K562 (cell line): ENCODE measurements around the gene ADAM15. TPM values are rescaled to one million over a fixed set of nuclear protein-coding genes. Genes with fewer than 3 reads are reported as not detected.
A peak's percentile ranks its signal among the peaks of the same experiment; 100 is the strongest.

Experiments used
- ATAC-seq: fragments of 200-7000 bp; cut with Tn5 transposase; 3 replicates; pipeline ENCODE4 v1.9.1; 2020; ENCODE audit warnings: moderate library complexity
- BruUV-seq: library from RNA; stranded (reverse); fragments of 400-500 nt; replicated peaks from 2 replicates; lab custom pipeline; 2021; lab: Mats Ljungman, UMichigan
- CTCF ChIA-PET: fragments of 300-600 bp; formaldehyde crosslinking; extraction: SDS; loops from one replicate; lab custom pipeline; 2021; ENCODE audit warnings: low intra/inter-chr PET ratio; lab: Yijun Ruan, JAX
- POLR2A ChIA-PET: fragments of 300-600, 350-650 bp; sonication (Branson Sonifier 250); formaldehyde crosslinking; extraction: SDS; loops from one replicate; lab custom pipeline; 2021; ENCODE audit warnings: antibody characterized with exemption, inconsistent platforms; lab: Yijun Ruan, JAX
- DNase-seq, 4 experiments: peaks; one replicate each; pipeline versions ENCODE4 v3.0.0 to v3.0.0-alpha.2; 2011 to 2018; ENCODE audit warnings: low spot score in 3 of 4, mixed read lengths in 3 of 4; ENCODE audit errors: extremely low read depth in 1 of 4
- FAIRE-seq: peaks from 2 replicates; lab custom pipeline; 2011; peaks lifted over from hg19 to GRCh38; lab: Jason Lieb, UNC
- H2AFZ ChIP-seq: 2 replicates; pipeline ENCODE4 v1.6.0; 2011; ENCODE audit warnings: low read depth, low read length, control low read depth, inconsistent platforms
- H3K27ac ChIP-seq: fragments of 200-600 bp; 3 replicates; pipeline ENCODE4 v1.8.0; 2011; ENCODE audit warnings: low read depth, mild to moderate bottlenecking, control low read depth, inconsistent platforms, low read length, moderate library complexity, mixed read lengths; ENCODE audit errors: extremely low read depth
- H3K27me3 ChIP-seq, 2 experiments: fragments of 300-600 bp in 1 of 2; 2 replicates in 1 of 2; 3 replicates in 1 of 2; pipeline versions ENCODE4 v1.6.0 to v1.8.0; 2011; ENCODE audit warnings: inconsistent platforms in 2 of 2, low read length in 2 of 2, mild to moderate bottlenecking in 1 of 2, mixed read lengths in 1 of 2, moderate library complexity in 1 of 2; ENCODE audit not compliant: control insufficient read depth in 2 of 2, insufficient read depth in 2 of 2
- H3K36me3 ChIP-seq: fragments of 300-600 bp; 3 replicates; pipeline ENCODE4 v1.8.0; 2011; ENCODE audit warnings: mild to moderate bottlenecking, low read length, inconsistent platforms; ENCODE audit not compliant: control insufficient read depth, insufficient read depth
- H3K4me1 ChIP-seq, 2 experiments: fragments of 200-600 bp in 1 of 2; replicated peaks in 1 of 2; 2 replicates in 1 of 2; 3 replicates in 1 of 2; pipeline versions ENCODE4 v1.5.1 to v1.8.0; 2011; ENCODE audit warnings: inconsistent platforms in 2 of 2, low read length in 2 of 2, mild to moderate bottlenecking in 1 of 2, mixed read lengths in 1 of 2, moderate library complexity in 1 of 2; ENCODE audit not compliant: control insufficient read depth in 2 of 2, insufficient read depth in 2 of 2
- H3K4me2 ChIP-seq: 2 replicates; pipeline ENCODE4 v1.6.1; 2011; ENCODE audit warnings: low read length, control low read depth, inconsistent platforms, mixed read lengths; ENCODE audit not compliant: insufficient read depth
- H3K4me3 ChIP-seq: fragments of 200-600 bp; sonication (generic), shearing (Covaris generic); 2 replicates; pipeline ENCODE4 v1.5.1; 2016; ENCODE audit warnings: control low read depth, inconsistent platforms
- H3K79me2 ChIP-seq: fragments of 200-600 bp; 3 replicates; pipeline ENCODE4 v1.8.0; 2011; ENCODE audit warnings: low read length, inconsistent platforms; ENCODE audit not compliant: control insufficient read depth, insufficient read depth
- H3K9ac ChIP-seq, 2 experiments: 2 replicates each; pipeline versions ENCODE4 v1.6.0 to v1.6.1; 2011; ENCODE audit warnings: low read depth in 2 of 2, low read length in 2 of 2, control low read depth in 1 of 2, inconsistent platforms in 1 of 2, mild to moderate bottlenecking in 1 of 2, mixed read lengths in 1 of 2; ENCODE audit not compliant: insufficient read depth in 1 of 2
- H3K9me1 ChIP-seq: one replicate; pipeline ENCODE4 v1.6.0; 2011; ENCODE audit warnings: inconsistent platforms, mild to moderate bottlenecking, low read length, moderate library complexity; ENCODE audit not compliant: control insufficient read depth, insufficient read depth
- H3K9me3 ChIP-seq: replicated peaks from 2 replicates; pipeline ENCODE4 v1.5.1; 2011; ENCODE audit warnings: low read depth, low read length, inconsistent platforms; ENCODE audit not compliant: control insufficient read depth, insufficient read depth
- H4K20me1 ChIP-seq: replicated peaks from 2 replicates; pipeline ENCODE4 v1.6.1; 2011; ENCODE audit warnings: low read length, inconsistent platforms, mixed read lengths; ENCODE audit not compliant: control insufficient read depth, insufficient read depth
- CBFA2T3 ChIP-seq: fragments of 450-650 bp; IDR thresholded peaks from 2 replicates; pipeline ENCODE4 v1.6.1; 2017
- DPF2 ChIP-seq: fragments of 450-650 bp; IDR thresholded peaks from 2 replicates; pipeline ENCODE4 v1.6.1; 2016
- GTF2A2 ChIP-seq: IDR thresholded peaks from 2 replicates; pipeline ENCODE4 v1.6.1; 2016; ENCODE audit warnings: mild to moderate bottlenecking, missing genetic modification characterization, missing compliant biosample characterization
- LCOR ChIP-seq: sonication (generic); formaldehyde crosslinking; IDR thresholded peaks from 2 replicates; pipeline ENCODE4 v1.8.0; 2022; ENCODE audit warnings: mild to moderate bottlenecking, missing genetic modification reagents
- MTA3 ChIP-seq: fragments of 450-650 bp; formaldehyde crosslinking; IDR thresholded peaks from 2 replicates; pipeline ENCODE4 v1.6.1; 2017; ENCODE audit warnings: mild to moderate bottlenecking, borderline replicate concordance
- NCOA1 ChIP-seq: fragments of 450-650 bp; IDR thresholded peaks from 2 replicates; pipeline ENCODE4 v1.6.1; 2016; ENCODE audit warnings: low read depth
- OTX1 ChIP-seq: fragments of 450-650 bp; formaldehyde crosslinking; IDR thresholded peaks from 2 replicates; pipeline ENCODE4 v1.4.0; 2022; ENCODE audit warnings: mild to moderate bottlenecking
- POLR2A ChIP-seq: fragments of 450-650 bp; conservative IDR thresholded peaks from 2 replicates; pipeline ENCODE4 v1.6.1; 2016
- POLR2AphosphoS5 ChIP-seq: IDR thresholded peaks from 2 replicates; pipeline ENCODE4 v1.6.1; 2011; ENCODE audit warnings: mild to moderate bottlenecking, low read depth, low read length, moderate library complexity; ENCODE audit not compliant: control insufficient read depth, insufficient read depth
- RBBP5 ChIP-seq: fragments of 200-600 bp; sonication (generic); IDR thresholded peaks from 2 replicates; pipeline ENCODE4 v1.6.1; 2012; ENCODE audit warnings: borderline replicate concordance, mild to moderate bottlenecking, low read length, control low read depth, inconsistent platforms; ENCODE audit not compliant: insufficient read depth, poor library complexity, severe bottlenecking
- RNF2 ChIP-seq: sonication (generic); IDR thresholded peaks from 2 replicates; pipeline ENCODE4 v1.6.1; 2016
- SMARCA4 ChIP-seq: fragments of 450-650 bp; IDR thresholded peaks from 2 replicates; pipeline ENCODE4 v1.6.1; 2016
- SMARCB1 ChIP-seq: IDR thresholded peaks from 2 replicates; pipeline ENCODE4 v1.6.1; 2011; ENCODE audit warnings: improper control_type of control experiment, low read depth; ENCODE audit not compliant: insufficient read length
- SOX6 ChIP-seq: fragments of 450-650 bp; IDR thresholded peaks from 2 replicates; pipeline ENCODE4 v1.6.1; 2014; ENCODE audit warnings: mild to moderate bottlenecking
- TBP ChIP-seq: optimal IDR thresholded peaks from 2 replicates; pipeline ENCODE3; 2011; ENCODE audit warnings: low read depth, low read length, improper control_type of control experiment
- TCF7 ChIP-seq: sonication (generic); IDR thresholded peaks from 2 replicates; pipeline ENCODE4 v1.6.1; 2016; ENCODE audit warnings: antibody characterized with exemption, borderline replicate concordance
- ZC3H11A ChIP-seq: IDR thresholded peaks from 2 replicates; pipeline ENCODE4 v1.6.1; 2012; ENCODE audit warnings: low read depth, low read length, improper control_type of control experiment
- ZFP30 ChIP-seq: fragments of 250-450 bp; sonication (Bioruptor Pico); IDR thresholded peaks from 2 replicates; pipeline ENCODE4 v1.8.0; 2022; ENCODE audit warnings: moderate library complexity, mild to moderate bottlenecking, inconsistent platforms, borderline replicate concordance
- ZNF197 ChIP-seq: fragments of 200-800 bp; sonication (Bioruptor generic); IDR thresholded peaks from 2 replicates; pipeline ENCODE4 v1.6.1; 2016; ENCODE audit warnings: low read depth, missing genetic modification characterization, missing compliant biosample characterization
- ZNF511 ChIP-seq: sonication (generic); formaldehyde crosslinking; IDR thresholded peaks from 2 replicates; pipeline ENCODE4 v1.8.0; 2022; ENCODE audit warnings: mild to moderate bottlenecking, missing genetic modification reagents
- ZNF592 ChIP-seq: fragments of 450-650 bp; IDR thresholded peaks from 2 replicates; pipeline ENCODE4 v1.6.1; 2017; ENCODE audit warnings: antibody characterized with exemption, mild to moderate bottlenecking
- ZNF830 ChIP-seq: fragments of 250-450 bp; sonication (Bioruptor Pico); IDR thresholded peaks from 2 replicates; pipeline ENCODE4 v1.5.0; 2021; ENCODE audit warnings: mild to moderate bottlenecking
- WGBS: fragments of 100-300 bp; shearing (Covaris generic); methylation state at CpG from one replicate; pipeline ENCODE4 v1.1.6; 2016; ENCODE audit warnings: low coverage, mixed read lengths; ENCODE audit not compliant: insufficient coverage; ENCODE audit errors: missing lambda C conversion rate; 5-methylcytosine and 5-hydroxymethylcytosine counted together
- in situ Hi-C: fragments of 300-500 bp; cut with MboI; formaldehyde crosslinking; loops from 4 replicates; pipeline ENCODE4 v1.15.0; 2018; ENCODE audit warnings: inconsistent platforms, mixed read lengths
- intact Hi-C: fragments of 100-400 bp; cut with micrococcal nuclease; formaldehyde crosslinking; loops from 2 replicates; pipeline ENCODE4 v1.14.2; 2022
- polyA plus RNA-seq, 8 experiments: library from polyadenylated mRNA; depleted of rRNA in 4 of 8; stranded (reverse) in 5 of 8; unstranded in 3 of 8; fragments of >200 nt; fragmentation: Nextera tagmentation in 2 of 8; fragmentation: Illumina TruSeq in 1 of 8; extraction: Ambion mirVana in 2 of 8; extraction: Trizol in 1 of 8; gene quantifications; 2 replicates each; pipeline versions ENCODE4 v1.2.1 to v1.2.3, GENCODE V29; 2011 to 2014; ENCODE audit warnings: inconsistent platforms in 1 of 8, missing spikeins in 1 of 8
- total RNA-seq, 7 experiments: library from RNA; depleted of rRNA in 6 of 7; stranded (reverse); fragments of >200 nt in 6 of 7; fragmentation: Illumina TruSeq in 2 of 7; extraction: Trizol in 2 of 7; gene quantifications; 2 replicates each; pipeline versions ENCODE4 v1.2.1 to v1.2.3, GENCODE V29; 2011 to 2021; ENCODE audit warnings: low replicate concordance in 1 of 7

ADAM15 gene
- total and polyA plus RNA-seq, 9 of the 15 experiments (the other 6 are each of a cell fraction or from before 2014, with no cell fraction given), result 0.69 to 72.3 (median 32.8) TPM

GRCh38 chr1:155077346-155077745, 26.2 kb downstream of the ADAM15 start:
- Histone ChIP-seq H3K4me2 (peak overlapping the region; percentile 66), H3K4me3 (no peak overlapping the region), H3K27me3 (peaks cover 3 to 8% of the 10 kb centered on the region in 2 experiments; a peak in 2 of 5 replicates), H3K9ac (peak overlapping the region; percentile 52 to 88; a peak in 3 of 4 replicates), H4K20me1 (peaks cover 8% of the 10 kb centered on the region; the same call in 1 of the 2 replicates), H3K4me1 (peaks cover 40 to 57% of the 10 kb centered on the region in 2 experiments), H3K9me1 (peaks cover 6% of the 10 kb centered on the region), H2AFZ (peak overlapping the region; percentile 87; the same call in 1 of the 2 replicates), H3K9me3 (no peaks in the 10 kb centered on the region), H3K79me2 (peaks cover 3% of the 10 kb centered on the region; the same call in 2 of the 3 replicates), H3K27ac (peak overlapping the region; percentile 34; the same call in 2 of the 3 replicates), H3K36me3 (no peaks in the 10 kb centered on the region)
- ATAC-seq (peak; percentile 14; the same call in 2 of the 3 replicates), DNase-seq (peak; percentile 60 to 74 (median 62)), FAIRE-seq (peak; percentile 76)
- POLR2A ChIA-PET, result interaction anchor here (0.5 to 1.7 kb wide), 2 partner anchors 25 to 96 kb away, joined by 3 to 5 read pairs; partner anchors contain the start of gene KRTCAP2
- 6% methylated on average over 3 of the region's 3 CpGs for WGBS
- in situ Hi-C loops (no loop called here), intact Hi-C loops (loop anchor here (5.0 kb wide), 1 partner anchor 75 kb away; the partner anchor contains the start of gene ZBTB7B)
- CTCF ChIA-PET, result interaction anchor here (0.6 to 9.0 kb wide), 2 partner anchors 15 to 1123 kb away, joined by 3 to 153 read pairs; partner anchors contain the start of gene EFNA4
- no TSS peak for BruUV-seq
- TF ChIP-seq ZNF511 (CRISPR knock-in tag), result no peak
- no peak for TF ChIP-seq GTF2A2 (tag)
- TF ChIP-seq RNF2, result 0 out of 2 replicates have a peak, but pooled peaks have one; percentile 25
- no peak for TF ChIP-seq NCOA1
- peak; percentile 35 for TF ChIP-seq RBBP5
- no peak for TF ChIP-seq OTX1
- TF ChIP-seq ZC3H11A, result no peak
- TF ChIP-seq TCF7, result no peak
- TF ChIP-seq DPF2, result 0 out of 2 replicates have a peak, but pooled peaks have one; percentile 57
- TF ChIP-seq LCOR (CRISPR knock-in tag), result no peak
- TF ChIP-seq ZNF830, result no peak
- no peak for TF ChIP-seq ZFP30 (CRISPR knock-in tag)
- TF ChIP-seq POLR2A, result no peak
- TF ChIP-seq CBFA2T3, result peak; percentile 78
- no peak for TF ChIP-seq TBP
- peak; percentile 45; the same call in 1 of the 2 replicates for TF ChIP-seq POLR2AphosphoS5
- TF ChIP-seq MTA3, result no peak
- no peak for TF ChIP-seq ZNF592
- 0 out of 2 replicates have a peak, but pooled peaks have one; percentile 34 for TF ChIP-seq SMARCA4
- no peak for TF ChIP-seq ZNF197
- no peak for TF ChIP-seq SMARCB1
- 0 out of 2 replicates have a peak, but pooled peaks have one; percentile 14 for TF ChIP-seq SOX6
